ENCODE measurements around the gene FUBP3.

Gene FUBP3

DNA sequence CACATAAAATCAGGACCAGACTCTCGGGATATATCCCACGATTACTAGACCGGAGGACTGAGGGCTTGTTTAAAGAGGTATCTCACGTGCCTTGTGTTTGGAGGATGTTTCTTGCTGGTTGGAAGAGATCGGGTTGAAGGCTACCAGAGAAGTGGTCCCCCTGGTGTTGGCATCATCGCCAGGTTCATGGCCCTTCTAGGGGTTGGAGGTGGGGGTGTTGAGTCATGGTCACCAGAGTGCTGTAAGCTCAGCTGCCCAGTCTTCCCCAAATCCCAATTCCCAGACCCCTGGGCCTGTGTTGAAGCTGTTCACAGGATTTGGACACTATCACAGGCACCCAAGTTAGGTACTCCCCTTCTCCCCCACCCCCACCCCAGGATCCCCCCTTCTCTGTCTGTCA is 55.9 kb downstream of the FUBP3 start:
- DNase-seq (ENCODE audit: low read depth) = no peak

DNA sequence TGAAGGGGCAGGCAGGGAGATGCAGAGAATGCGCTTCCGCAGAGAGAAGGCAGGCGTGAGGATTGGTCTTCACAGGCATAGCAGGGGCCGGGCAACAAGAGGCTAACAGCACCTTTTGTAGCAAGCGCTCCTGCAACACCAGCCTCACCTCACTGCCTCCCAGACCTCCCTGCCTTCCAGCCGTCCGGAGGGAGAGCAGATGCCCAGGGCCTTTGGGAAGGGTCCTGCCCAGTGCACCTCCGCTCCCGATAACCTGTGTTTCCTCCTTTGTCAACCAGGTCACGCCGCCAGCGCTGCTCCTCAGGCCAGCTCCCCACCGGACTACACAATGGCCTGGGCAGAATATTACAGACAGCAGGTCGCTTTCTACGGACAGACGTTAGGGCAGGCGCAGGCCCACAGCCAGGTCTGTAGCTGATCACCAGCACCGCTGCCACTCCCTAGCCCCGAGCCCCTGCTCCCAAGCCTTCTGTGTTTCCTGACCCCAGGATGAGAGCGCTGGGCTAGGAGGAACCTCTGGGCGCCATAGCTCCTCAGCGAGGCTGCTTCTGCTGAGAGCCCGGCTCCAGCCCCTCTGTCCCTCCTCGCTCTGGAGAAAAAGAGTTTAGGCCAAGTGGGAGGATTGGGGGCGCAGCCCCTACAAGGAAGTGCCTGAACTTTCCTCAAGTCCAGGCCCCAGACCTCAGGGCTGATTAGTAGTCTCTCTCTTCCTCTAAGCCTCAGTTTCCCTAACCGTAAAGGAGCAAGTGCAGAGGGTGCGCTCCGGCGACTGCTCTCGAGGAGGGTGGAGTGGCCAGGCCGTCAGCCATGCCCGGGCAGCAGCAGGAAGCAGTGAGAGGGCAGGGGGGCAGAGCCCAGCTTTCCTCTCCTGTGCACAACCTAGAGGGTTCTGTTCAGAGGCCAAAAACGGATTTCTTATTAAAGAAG is 56.6 kb downstream of the FUBP3 start:
- no peak for DNase-seq (ENCODE audit: low read depth)

DNA sequence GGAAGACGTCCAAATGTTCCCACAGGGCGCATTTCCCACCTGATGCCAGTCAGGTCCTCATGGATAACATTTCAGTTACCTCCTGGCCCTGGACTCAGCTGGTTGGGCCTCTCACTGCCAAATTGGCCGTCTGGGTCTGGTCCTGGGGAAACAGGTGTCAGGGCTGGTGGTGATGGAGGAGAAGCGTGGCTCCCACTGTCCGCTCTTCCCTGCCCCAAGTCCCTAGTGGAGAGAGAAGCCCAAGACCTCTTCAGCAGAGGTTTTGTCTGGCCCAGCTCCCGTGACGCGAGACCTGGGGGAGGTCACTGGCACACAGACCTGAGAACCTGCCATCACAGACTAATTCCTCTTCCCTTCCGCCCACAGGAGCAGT is 57.3 kb downstream of the FUBP3 start:
- DNase-seq (ENCODE audit: low read depth) = no peak

DNA sequence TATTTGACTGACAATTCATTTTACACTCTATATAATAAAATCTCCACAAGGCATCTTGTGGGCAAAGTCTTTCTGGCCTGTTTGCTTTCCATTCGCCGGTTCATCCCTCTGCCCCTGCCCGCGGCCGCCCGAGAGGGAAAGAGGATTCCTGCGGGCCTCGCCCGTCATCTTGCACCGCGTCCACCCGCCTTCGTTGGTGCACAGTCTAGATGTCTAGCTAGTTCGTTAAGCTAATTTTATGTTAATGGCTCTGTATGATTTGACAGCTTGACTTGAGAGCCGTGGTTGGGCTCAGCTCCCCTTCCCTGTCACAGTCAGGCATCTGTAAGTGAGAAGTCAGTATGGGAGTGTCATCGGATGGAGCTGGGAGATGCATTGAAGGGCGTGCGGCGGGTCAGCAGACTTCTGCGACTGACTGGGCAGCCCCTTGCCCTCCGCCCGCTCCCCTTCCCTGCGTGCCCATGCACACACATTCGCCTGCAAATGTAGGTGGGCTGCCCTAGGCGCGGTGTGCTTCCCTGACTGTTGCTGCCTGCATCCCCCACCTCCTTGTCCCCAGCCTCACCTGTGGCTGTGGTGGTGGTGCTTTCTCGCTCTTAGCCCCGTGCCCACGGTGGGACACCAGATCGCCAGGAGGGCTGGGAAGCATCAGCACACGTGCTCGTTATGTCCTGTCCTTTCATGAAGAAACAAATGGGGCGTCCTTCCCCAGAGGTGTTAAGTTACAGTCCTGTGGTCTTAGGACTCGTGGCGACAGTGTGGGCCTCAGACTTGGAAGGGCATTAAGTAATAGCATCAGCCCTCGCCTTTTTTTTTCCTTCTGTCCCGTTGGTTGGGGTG is 59.1 kb downstream of the FUBP3 start:
- DNase-seq (ENCODE audit: low read depth) = no peak

DNA sequence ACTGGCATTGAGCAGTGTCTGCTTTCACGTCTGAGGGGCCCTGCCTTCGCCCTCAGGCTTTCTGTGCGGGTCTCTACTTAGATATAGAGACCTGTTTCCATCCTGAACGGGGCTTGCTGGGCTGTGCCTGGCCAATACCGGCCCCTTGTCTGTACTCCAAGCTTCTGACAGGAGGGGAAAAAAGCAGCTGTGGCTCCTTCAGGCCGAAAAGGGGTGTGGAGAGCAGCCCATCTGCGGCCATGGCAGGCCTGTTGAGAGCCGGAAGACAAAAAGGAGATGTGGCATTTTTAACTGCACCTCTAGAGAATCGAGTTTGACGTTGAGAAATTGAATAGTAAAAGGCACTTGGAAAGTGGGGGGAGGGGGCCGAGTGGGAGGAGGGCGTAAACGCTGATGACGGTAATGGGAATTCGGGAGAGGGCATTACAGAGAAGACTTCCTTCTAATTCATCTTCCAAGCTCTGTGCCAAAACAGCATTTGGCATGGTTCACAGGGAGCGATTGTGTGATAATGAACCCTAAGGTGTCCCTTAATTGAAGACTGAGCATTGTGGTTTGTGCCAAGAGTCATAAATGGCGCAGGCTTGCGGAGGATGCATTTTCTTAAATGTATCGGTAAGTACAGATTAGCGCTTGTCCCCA is 59.9 kb downstream of the FUBP3 start:
- no peak for DNase-seq (ENCODE audit: low read depth)

DNA sequence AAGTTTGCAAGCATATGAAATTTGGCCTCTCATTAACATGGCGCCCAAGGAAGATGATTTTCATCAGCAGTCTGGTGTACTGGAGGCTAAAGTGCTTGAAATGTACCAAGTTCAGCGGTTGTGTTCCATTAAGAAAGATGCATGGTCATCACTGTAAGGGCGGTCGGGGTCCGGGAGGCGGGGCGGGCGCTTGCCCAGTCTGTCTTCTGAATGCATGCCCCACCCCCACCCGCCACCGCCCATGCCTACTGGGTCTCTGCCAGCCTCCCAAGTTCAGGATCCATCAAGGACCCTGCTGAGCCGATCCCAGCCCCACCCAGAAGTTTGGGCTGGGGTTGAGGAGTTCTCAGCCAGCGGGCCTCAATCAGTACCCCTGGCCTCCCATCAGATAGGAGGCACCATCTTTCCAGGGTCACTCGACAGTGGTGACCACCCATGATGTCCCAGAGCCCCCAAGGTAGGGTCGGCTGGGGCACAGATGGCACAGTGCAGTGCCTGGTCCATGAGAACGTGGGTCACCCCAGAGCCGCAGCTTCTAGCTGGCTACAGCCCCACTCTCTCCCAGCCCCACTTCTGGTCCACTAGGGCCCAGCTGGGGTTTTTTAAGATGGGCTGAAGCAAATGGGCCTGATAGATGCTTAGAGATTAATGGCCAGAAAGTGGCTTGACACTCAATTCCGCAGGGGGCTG is 60.6 kb downstream of the FUBP3 start:
- no peak for DNase-seq (ENCODE audit: low read depth)

DNA sequence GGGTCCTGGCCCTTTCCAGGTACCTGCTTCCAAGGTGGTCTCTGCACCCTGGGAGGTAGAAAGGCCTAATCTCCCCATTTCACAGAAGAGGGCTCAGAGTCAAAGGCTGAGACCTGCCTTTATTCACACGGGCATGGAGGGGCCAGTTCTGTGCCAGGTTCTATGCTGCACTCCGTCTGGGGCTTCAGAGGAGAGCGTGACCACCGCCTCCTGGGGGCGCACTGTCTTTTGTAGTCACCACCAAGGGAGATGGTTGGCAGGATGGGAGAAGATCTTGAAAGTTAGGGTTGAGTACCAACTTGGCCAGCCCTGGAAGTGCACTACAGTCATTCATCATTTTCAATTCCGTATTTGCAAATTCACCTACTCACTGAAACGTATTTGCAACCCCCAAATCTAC is 61.3 kb downstream of the FUBP3 start:
- no peak for DNase-seq (ENCODE audit: low read depth)

DNA sequence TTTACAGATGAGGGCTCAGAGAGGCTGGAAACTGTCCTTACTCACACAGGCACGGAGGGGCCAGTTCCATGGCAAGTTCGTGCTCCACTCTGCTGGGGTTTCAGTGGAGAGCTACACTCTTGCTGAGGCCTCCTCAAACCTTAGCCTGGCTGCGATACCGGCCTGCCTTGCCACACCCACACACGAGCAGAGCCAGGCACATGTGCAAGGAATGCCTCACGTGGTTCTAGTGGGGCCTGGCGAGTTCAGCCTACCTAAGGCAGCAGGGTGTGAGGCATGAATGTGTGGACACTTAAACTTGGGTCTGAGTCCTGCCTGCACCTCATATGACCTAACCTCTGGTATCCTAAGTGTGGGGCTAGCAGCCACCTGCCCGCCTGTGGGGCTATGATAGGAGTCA is 63.5 kb downstream of the FUBP3 start:
- no peak for DNase-seq (ENCODE audit: low read depth)

DNA sequence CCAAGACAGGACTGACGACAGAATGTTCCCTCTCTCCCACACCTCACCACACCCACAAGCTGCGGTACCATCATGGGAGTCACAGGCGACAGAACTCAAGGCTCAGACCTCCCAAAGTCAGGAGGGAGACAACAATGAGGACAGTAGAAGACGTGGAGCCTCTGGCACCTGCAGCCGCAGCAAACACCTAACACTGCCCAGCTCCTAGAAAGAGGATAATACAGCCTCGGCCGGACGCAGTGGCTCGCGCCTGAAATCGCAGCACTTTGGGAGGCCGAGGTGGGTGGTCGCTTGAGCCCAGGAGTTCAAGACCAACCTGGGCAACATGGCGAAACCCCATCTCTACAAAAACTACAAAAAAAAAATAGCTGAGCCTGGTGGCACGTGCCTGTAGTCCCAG is 71.8 kb downstream of the FUBP3 start:
- no peak for DNase-seq (ENCODE audit: low read depth)

DNA sequence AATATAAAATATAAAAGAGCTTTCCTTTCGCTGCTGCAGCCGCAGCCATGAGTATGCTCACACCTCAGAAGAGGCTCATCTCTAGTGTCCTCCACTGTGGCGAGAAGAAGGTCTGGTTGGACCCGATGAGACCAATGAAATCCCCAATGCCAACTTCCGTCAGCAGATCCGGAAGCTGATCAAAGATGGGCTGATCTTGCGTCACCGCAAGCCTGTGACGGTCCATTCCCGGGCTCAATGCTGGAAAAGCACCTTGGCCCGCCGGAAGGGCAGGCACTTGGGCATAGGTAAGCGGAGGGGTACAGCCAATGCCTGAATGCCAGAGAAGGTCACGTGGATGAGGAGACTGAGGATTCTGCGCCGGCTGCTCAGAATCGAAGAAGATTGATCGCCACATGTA is 72.4 kb downstream of the FUBP3 start:
- no peak for DNase-seq (ENCODE audit: low read depth)

DNA sequence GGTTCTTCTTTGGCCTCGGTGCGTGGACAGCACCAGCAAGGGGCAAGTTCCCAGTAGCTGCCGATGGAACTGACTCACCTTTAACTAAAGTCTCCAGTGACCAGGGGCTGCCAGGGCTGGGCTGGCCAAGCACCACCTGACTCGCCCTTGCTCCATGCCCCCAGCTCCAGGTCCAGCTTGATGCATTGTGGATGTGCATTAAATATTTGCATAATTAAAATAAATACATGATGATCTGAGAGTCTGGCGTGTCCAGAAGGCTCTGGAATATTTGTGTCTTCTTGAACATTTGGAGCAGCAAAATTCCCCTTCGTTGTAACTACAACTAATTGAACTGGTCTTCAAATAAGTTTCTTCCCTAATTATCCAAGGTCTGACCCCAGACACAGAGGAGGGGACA is 75.5 kb downstream of the FUBP3 start:
- no peak for DNase-seq (ENCODE audit: low read depth)

DNA sequence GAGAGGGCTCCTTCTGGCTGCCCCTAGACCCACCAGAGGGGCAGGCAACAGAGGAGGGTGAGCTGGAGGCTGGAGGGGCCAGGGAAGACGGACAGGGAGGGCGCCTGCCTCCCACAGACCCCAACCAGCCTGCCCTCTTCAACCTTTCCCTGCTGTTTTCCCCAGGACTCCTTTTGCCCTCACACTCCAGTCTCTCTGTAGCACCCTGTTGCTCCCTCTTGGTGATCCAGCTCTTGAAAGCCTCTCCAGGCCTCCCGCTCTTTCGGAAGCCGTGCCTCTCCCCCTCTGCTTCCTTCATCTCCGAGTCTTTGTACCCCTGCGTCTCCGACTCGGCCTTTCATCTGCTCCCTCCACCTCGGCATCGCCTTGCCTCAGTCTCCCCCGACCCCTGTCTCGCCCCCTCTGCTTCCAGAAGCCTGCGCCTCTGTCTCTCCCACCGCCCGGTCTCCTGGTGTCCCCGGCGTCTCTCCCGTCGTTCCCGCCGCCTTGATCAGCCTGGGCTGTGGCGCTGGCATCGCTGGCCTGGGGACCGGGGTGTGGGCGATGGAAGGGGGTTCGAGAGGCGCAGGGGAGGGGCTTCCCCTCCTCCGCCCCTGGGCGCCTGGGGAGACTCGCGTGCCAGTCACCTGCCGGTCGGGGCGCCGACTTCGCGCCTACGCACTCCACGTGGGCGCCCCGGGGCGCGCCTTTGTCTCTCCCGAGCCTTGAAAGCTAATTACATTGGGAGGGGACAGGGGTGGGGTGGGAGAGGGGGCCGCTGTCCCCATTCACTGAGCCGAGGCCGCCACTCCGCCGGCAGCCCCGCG is 79.7 kb downstream of the FUBP3 start:
- no peak for DNase-seq (ENCODE audit: low read depth)

DNA sequence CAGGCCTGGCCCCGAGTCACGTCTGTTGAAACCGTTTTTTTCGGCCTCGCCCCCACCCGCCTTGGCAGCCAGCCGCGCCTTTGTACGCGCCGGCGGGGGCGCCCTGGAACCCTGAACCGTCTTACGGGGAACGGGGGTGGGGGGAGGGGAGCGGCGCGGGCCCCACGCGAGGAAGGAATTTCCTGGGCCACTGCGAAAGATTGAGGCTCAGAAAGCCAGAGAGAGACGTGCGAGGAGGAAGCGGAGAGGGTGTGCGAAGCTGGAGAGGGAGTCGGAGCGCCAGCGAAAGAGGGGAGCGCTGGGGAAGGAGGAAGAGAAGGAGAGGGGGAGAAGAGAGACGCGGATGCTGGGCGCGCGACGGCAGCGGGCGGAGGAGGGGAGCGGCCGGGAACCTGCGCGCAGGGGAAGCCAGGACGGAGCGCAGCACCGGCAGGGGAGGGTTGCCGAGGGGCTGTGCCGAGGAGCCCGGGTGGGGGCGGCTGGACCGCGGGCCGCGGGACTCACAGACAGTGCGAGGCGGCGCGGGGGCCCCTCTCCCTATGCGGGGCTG is 80.4 kb downstream of the FUBP3 start:
- no peak for DNase-seq (ENCODE audit: low read depth)

DNA sequence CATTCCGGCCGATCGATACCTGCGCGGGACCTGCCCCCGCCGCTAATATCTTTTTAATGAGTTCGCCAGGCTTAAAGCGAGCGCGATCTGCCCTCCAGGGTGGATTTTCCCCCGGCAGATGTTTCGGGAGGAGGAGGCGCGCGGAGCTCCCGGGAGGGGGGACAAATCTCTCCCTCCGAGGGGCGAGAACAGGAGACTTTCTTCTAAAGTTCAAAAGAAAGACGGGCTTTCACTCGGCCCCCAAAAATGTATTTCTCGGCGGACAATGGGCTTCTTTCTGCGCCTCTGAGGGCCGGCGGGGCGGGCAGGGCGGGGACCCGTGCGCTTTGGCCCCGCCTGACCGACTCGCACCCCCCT is 80.9 kb downstream of the FUBP3 start:
- DNase-seq (ENCODE audit: low read depth) = no peak

DNA sequence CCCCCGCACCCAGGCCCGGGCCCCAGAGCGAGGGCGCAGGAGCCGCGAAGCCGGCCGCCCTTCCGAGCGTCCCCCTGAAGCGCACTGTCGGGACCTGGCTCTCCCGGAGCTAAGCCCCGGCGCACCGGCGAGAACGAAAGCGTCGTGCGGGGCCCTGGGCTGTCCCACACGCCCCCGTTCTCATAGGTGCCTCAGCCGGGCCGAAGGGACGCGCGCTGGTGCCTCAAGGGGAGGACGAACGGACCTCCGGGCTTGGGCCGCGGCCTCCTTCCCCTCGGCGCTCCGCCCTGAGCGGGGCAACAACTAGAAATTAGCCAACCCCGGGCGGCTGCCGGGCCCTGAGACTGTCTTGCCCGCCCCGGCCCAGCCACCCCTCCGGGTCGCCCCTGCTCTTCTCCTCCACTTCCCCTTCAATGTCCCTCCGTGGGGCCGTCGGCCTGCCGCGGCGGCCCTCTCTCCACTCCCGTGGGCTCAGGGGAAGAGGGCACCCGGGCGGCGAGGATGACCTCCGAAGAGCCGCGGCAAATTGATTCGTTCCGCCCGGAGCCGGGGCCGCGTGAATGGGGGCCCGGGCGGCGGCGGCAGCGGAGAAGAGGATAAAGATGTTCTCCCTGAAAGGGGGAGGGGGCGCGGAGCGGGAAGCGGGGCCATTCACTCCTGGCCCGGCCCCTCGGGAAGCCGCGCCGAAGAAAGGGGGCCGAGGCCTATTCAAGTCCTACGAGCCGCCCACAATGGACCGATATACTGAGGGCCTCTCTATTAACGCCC is 81.5 kb downstream of the FUBP3 start:
- DNase-seq (ENCODE audit: low read depth) = no peak

DNA sequence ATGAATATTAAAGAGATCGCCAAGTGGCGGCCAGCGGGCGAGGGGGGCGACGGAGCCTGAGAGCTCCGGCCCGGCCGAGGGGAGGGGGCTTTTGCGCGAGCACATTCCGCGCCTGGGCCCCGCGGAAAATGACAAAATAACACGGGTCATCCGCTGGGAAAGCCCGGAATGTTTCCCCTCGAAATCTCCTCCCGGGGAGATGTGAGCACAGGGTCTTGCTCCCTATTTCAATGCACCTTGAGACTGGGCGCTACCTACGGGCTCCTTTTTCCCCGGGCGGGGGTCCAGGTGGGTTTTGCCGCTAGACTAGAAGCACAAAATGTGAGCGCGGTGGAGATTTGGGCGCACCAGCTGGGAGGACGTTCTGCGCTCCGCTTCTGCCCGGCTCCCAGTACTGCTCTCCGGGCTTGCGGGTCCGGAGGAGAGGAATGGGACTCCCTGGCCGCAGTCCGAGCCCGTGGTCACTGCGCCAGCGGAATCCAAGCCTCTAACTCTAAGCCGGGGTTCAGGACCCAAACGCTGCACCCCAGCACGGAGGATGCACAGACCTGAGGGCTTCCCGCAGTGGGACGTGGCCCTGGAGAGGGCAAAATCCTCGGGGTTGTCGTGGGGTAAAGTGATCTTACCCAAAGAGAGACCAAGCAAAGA is 82.2 kb downstream of the FUBP3 start:
- no peak for DNase-seq (ENCODE audit: low read depth)

DNA sequence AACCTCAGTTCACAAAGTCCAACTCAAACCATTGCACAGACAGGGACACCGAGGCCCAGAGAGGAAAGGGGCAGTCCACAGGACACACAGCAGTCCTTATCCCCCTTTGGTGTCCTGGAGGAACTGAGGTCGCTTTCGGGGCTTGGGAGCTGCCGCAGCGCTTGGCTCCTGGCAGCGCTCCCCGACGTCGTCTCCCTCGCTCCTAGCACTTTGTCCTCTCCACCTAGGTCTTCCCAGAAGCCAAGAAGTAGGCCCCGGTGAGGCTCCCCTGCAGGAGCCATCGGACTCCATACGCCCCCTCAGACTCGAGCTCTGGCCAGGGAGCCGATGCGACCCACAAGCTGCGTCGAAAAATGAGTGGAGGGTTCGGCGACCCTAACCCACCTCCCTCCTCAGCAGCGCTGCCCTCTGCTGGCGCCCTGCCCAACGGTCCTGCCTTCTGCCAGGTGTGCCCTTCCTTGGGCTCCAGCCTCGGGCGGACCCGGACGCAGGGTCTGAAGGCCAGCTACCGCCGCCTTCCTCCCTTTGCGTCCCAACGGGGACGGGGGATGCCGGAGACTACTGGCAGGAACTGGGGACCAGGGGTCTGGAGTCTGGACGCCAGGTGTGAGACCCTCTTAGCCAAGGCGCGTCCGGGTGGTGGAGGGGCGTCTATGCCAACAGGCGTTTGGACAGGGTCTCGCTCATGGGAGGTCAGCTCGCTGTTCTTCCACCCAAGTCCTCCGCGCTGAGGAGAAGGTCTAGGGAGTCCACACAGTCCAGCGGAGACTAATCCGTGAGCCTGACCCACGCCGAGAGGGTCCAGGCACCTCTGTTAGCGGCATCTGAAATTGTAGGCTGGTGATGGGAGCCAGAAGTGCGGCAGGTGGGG is 83.0 kb downstream of the FUBP3 start:
- DNase-seq (ENCODE audit: low read depth) = no peak

DNA sequence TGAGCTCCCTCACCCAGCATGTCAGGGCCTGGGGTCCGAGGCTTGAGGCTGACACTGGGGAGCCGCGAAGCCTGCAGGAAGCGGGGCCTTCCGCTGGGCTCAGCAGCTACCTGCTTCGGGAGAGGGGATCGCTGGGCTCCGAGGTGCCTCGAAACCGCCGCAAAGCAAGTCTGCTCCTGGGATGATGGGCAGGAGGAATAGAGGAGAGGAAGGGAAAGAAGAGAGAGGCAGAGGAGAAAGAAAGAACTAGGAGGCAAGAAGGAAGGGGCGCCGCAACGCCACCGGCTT is 83.5 kb downstream of the FUBP3 start:
- no peak for DNase-seq (ENCODE audit: low read depth)

Measured in stimulated activated CD4-positive, alpha-beta T cell treated with anti-CD3 and anti-CD28 coated beads, Interleukin-2, amount 100 ng/mL, for 4 hours (primary cell).